ENCODE data around the gene TNS4. TPM values are rescaled to one million over a fixed set of nuclear protein-coding genes. Genes with fewer than 3 reads are reported as not detected.

The TNS4 gene
- total RNA-seq, 2 donors from 2014 or later = 0.89 to 2.5 TPM

DNA sequence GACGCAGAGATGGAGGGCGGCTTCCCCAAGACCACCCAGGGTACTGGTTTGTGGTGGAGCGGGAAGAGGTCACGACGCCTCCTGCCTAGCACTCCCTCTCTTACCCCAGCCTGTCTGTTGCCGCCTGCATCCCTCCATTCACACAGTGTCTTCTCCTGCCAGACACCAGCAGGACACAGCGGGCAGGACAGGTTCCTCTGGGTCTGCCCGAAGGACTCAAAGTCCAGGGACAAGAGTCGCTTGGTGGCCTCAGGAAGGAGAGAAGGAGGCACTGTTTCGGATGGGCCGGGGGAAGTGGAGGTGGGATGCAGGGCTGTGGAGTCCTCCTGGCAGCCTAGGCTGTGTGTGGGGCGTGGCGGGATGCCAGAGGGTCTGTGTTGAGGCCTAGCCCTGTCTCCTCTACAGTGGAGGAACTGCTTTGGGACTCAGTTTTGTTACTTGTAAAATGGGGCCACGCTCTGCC is 19.6 kb upstream of the TNS4 start:
- H3K27ac ChIP-seq (ENCODE audit: low read depth, low read length) = no peak overlapping the region
- no peak overlapping the region for H3K9ac ChIP-seq (ENCODE audit: extremely low read depth, low read length, poor library complexity, severe bottlenecking)
- WGBS, 2 experiments (ENCODE audit: insufficient coverage in 1 of 2, insufficient read length in 1 of 2) = 89 to 93% methylated on average over 8 to 14 of the region's 14 CpGs
- Mint-ChIP-seq H3K4me3 (no peak overlapping the region), H3K27me3 (ENCODE audit: insufficient read depth) (peaks cover 1% of the 10 kb centered on the region), H3K4me1 (peaks cover 27% of the 10 kb centered on the region), H3K27ac (no peak overlapping the region), H3K36me3 (ENCODE audit: low read depth) (no peaks in the 10 kb centered on the region), H3K9me3 (peaks cover 16% of the 10 kb centered on the region)
- peaks cover 6% of the 10 kb centered on the region for H3K4me1 ChIP-seq (ENCODE audit: control insufficient read depth, insufficient read depth, low read length)
- TF ChIP-seq, protein P1, sequence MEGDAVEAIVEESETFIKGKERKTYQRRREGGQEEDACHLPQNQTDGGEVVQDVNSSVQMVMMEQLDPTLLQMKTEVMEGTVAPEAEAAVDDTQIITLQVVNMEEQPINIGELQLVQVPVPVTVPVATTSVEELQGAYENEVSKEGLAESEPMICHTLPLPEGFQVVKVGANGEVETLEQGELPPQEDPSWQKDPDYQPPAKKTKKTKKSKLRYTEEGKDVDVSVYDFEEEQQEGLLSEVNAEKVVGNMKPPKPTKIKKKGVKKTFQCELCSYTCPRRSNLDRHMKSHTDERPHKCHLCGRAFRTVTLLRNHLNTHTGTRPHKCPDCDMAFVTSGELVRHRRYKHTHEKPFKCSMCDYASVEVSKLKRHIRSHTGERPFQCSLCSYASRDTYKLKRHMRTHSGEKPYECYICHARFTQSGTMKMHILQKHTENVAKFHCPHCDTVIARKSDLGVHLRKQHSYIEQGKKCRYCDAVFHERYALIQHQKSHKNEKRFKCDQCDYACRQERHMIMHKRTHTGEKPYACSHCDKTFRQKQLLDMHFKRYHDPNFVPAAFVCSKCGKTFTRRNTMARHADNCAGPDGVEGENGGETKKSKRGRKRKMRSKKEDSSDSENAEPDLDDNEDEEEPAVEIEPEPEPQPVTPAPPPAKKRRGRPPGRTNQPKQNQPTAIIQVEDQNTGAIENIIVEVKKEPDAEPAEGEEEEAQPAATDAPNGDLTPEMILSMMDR (conservative IDR thresholded peaks at IDR 0.05) = no peak
- peaks cover 9% of the 10 kb centered on the region for H3K9me3 ChIP-seq (ENCODE audit: control insufficient read depth, low read length)
- H3K36me3 ChIP-seq (ENCODE audit: control insufficient read depth, insufficient read depth, low read length) = no peaks in the 10 kb centered on the region
- no peaks in the 10 kb centered on the region for H3K27me3 ChIP-seq (ENCODE audit: control insufficient read depth, insufficient read depth, low read length, poor library complexity, severe bottlenecking)
- H3K4me3 ChIP-seq (ENCODE audit: low read length) = no peak overlapping the region
- peak; percentile 49 for DNase-seq

DNA sequence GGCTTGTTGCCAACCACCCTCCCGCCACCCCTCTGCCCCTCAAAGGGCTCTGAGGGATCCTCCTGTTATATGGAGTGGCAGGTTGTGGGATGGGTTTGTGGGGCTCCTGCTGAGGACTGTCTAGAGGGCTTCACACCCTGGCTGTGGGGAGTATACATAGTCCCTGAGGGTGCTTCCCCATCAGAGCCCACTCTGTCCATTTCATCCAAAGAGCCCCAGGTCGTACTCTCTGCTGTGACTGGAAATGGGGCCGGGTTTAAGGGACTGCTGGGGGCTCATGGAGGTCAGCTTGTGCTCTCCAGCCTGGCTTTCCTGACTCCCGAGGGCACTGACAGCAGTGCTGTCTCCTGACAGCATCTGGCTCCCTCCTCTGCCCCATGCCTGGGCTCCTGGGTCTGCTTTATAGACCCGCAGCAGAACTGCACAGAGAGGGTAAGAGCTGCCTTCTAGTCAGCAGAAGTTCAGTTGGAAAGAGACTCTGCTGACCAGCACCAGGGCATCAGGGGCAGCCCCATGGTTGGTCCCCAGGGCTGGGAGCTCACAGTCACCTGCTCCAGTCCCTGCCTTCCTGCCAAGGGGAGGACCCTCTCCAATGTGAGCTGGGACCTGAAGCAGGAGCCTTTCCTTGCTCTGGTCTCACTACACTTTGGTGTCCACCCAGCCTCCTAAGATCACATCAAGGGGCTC is 17.8 kb upstream of the TNS4 start:
- no peaks in the 10 kb centered on the region for H3K9me3 ChIP-seq (ENCODE audit: control insufficient read depth, low read length)
- H3K36me3 ChIP-seq (ENCODE audit: control insufficient read depth, insufficient read depth, low read length) = no peaks in the 10 kb centered on the region
- H3K4me3 ChIP-seq (ENCODE audit: low read length) = no peak overlapping the region
- peaks cover 6% of the 10 kb centered on the region for H3K4me1 ChIP-seq (ENCODE audit: control insufficient read depth, insufficient read depth, low read length)
- H3K27me3 Mint-ChIP-seq (ENCODE audit: insufficient read depth) = peaks cover 4% of the 10 kb centered on the region
- H3K27me3 ChIP-seq (ENCODE audit: control insufficient read depth, insufficient read depth, low read length, poor library complexity, severe bottlenecking) = no peaks in the 10 kb centered on the region
- peak overlapping the region; percentile 68 for H3K27ac Mint-ChIP-seq
- H3K27ac ChIP-seq (ENCODE audit: low read depth, low read length) = no peak overlapping the region
- no peaks in the 10 kb centered on the region for H3K36me3 Mint-ChIP-seq (ENCODE audit: low read depth)
- H3K4me3 Mint-ChIP-seq = no peak overlapping the region
- 77 to 92% methylated on average over 3 to 5 of the region's 5 CpGs for WGBS, 2 experiments (ENCODE audit: insufficient coverage in 1 of 2, insufficient read length in 1 of 2)
- peaks cover under 1% of the 10 kb centered on the region for H3K9me3 Mint-ChIP-seq
- TF ChIP-seq, protein P1 (conservative IDR thresholded peaks at IDR 0.05) = no peak
- peaks cover 35% of the 10 kb centered on the region for H3K4me1 Mint-ChIP-seq
- no peak overlapping the region for H3K9ac ChIP-seq (ENCODE audit: extremely low read depth, low read length, poor library complexity, severe bottlenecking)
- DNase-seq = peak; percentile 65

DNA sequence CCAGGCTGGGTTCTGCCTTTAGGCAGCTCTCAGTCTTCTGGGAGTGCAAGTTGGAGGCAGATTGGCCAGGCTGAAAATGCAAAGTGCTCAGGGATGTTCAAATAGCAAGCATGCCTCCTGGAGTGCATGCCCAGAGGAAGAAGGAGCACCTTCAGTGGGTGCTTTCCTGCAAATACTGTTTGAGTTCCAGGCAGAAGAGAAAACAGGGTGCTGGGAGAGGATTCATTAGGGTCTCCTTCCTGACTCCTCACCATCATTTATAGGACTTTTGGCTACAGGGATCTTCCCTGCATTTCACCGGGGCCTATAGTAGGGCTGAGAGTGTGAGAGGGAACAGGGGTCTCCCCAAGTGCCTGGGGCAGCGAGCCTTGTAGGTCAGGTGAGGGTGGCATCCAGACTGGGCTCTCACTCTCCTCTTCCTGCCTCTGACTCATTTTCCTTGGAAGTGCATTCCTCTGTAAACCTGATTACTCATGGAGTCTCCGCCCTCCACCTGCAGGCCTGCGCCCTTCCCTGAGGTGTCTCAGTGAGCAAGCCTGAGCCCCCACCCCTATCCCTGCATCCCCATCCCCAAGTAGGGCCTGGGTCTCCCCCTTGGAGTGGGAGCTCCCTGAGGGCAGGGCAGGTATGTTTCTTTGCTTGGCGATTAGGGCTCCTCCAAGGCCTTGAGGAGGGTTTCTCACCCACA is 17.1 kb upstream of the TNS4 start:
- Mint-ChIP-seq H3K9me3 (no peaks in the 10 kb centered on the region), H3K27ac (peak overlapping the region; percentile 53), H3K27me3 (ENCODE audit: insufficient read depth) (peaks cover 8% of the 10 kb centered on the region), H3K4me3 (no peak overlapping the region), H3K36me3 (ENCODE audit: low read depth) (no peaks in the 10 kb centered on the region), H3K4me1 (peaks cover 39% of the 10 kb centered on the region)
- H3K9ac ChIP-seq (ENCODE audit: extremely low read depth, low read length, poor library complexity, severe bottlenecking) = no peak overlapping the region
- peak; percentile 84 for DNase-seq
- H3K4me1 ChIP-seq (ENCODE audit: control insufficient read depth, insufficient read depth, low read length) = peaks cover 7% of the 10 kb centered on the region
- H3K27me3 ChIP-seq (ENCODE audit: control insufficient read depth, insufficient read depth, low read length, poor library complexity, severe bottlenecking) = no peaks in the 10 kb centered on the region
- TF ChIP-seq, protein P1 (conservative IDR thresholded peaks at IDR 0.05) = no peak
- H3K36me3 ChIP-seq (ENCODE audit: control insufficient read depth, insufficient read depth, low read length) = no peaks in the 10 kb centered on the region
- no peaks in the 10 kb centered on the region for H3K9me3 ChIP-seq (ENCODE audit: control insufficient read depth, low read length)
- 14 to 72% methylated on average over 1 to 5 of the region's 5 CpGs for WGBS, 2 experiments (ENCODE audit: insufficient coverage in 1 of 2, insufficient read length in 1 of 2)
- no peak overlapping the region for H3K4me3 ChIP-seq (ENCODE audit: low read length)
- no peak overlapping the region for H3K27ac ChIP-seq (ENCODE audit: low read depth, low read length)

Measured in endodermal cell (in vitro differentiated cells).